NCI-H1694 treated with DMSO at 0.1 percent for 48 hours (cell line): ENCODE measurements around the gene MLYCD.
A peak's percentile ranks its signal among the peaks of the same experiment; 100 is the strongest.

Experiments used
- DNase-seq: peaks from one replicate; lab custom pipeline; 2025; lab: John Stamatoyannopoulos, UW

MLYCD gene

DNA sequence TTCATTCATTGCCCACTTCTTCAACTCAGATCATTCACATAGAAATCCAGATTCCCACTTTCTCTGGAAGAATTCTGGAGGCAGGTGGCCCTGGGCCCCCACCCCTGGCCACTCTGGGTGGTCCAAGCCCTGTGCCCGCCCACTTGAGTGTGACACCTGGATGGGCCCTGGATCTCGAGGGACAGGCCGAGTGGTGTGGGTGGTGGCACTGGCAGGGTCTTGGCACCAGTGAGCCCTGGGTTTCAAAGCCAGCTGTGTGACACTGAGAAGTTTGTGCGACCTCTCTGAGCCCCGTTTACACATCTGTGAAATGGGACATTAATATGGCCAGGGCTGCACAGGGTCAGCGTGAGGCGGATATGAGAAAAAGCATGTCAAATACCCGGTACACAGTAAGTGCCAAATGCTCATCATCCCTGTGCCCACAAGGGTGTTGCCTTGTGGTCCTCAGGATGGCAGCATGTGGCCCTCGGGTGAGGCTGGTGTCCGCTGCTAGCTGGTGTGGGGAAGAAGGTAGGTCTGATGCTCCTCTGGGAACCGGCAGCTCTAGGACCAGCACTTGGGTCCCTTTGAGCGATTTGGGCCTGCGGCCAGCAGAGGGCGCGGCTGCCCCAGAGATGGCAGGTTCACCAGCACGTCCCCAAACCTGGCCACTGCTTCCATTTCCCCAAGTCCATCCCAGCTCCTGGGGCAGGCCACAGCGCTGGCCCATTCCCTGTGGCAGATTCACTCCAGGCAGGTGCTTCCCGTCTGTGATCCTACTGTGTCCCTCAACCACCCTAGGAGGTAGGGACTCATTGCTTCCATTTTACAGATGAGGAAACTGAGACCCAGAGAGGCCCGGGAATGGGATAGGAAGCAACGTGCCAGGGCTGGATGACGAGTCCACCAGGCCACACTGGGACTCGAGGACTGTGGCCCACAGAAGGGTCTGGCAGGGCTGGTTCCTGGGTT lies 57.7 kb downstream of the MLYCD start:
- peak; percentile 58 for DNase-seq

DNA sequence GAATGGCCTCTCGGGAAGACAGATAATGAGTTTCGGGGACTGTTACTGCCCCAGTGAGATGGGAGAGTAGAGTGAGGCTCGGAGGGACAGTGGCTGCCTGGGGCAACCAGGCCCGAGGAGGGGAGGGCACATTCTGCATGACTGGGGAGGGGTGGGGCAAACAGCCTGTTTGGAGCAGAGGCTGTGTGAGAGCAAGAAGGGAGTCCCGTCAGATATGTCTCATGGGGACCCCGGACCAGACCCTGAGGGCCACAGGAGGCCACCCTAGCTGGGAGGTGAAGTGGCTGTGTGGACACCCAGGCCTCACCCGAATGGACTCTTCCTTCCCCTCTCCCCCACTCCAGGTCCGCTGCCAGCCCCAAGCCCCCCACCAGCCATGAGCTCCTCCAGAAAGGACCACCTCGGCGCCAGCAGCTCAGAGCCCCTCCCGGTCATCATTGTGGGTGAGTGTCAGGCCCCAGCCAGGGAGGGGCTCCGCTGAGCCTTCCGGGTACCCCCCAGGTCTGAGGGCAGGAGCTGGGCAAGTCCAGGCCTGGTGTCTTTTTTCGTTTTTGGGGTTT lies 58.5 kb downstream of the MLYCD start:
- no peak for DNase-seq

DNA sequence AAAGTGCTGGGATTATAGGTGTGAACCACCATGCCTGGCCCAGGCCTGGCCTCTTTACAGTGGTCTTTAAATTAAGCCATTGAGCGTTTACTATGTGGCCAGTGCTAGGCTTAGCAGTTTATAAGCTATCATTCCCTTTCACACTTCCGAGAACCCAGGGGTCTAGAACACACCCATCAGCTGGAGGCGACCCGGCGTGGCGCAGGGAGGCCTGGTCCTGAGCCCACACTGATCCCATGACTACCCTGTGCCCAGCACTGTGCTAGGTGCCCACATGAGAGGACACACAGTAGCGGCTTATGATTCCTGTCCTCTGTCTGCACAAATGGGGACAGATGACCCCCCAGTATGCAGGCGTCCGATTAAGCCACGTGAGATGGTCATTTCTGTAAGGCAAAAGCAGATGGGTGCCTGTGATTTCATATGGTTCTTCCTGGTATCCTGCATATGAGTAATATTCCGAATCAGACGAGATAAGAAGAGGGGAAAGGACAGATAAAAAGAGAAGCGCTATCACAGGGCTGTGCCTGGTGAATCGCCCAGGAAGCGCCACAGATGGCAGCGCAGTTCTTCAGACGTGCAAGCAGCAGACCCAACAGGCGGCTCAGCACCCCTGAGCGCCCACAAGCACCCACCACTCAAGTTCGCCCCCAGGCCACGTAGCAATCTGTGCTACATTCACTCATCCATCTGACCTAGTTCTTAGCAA lies 59.4 kb downstream of the MLYCD start:
- no peak for DNase-seq

DNA sequence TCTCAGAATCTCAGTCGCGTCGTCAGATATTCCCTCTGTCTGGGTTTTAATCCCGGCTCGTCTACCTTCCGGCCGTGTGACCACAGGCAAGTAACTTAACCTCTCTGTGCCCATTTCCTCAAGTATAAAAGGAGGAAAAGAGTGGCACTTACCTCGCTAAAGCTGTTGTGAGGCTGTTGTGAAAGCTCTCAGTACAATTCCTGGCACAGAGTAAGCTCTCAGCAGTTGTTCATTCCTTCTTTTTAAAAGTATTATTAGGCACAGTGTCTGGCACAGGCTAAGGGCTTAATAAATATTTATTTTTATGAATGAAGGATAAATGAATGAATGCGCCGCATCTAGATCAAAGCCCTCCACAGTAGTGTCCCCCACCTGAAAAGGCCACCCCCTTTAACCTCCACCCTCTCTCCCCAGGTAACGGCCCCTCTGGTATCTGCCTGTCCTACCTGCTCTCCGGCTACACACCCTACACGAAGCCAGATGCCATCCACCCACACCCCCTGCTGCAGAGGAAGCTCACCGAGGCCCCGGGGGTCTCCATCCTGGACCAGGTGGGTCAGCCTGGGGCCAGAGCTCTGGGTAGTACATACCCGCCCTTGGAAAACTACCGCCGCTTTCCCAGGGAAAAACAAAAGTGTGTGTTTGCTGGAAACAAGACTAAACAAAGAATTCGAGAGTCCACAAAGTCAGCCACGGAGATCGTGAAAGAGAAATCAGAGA lies 60.1 kb downstream of the MLYCD start:
- DNase-seq, result no peak

DNA sequence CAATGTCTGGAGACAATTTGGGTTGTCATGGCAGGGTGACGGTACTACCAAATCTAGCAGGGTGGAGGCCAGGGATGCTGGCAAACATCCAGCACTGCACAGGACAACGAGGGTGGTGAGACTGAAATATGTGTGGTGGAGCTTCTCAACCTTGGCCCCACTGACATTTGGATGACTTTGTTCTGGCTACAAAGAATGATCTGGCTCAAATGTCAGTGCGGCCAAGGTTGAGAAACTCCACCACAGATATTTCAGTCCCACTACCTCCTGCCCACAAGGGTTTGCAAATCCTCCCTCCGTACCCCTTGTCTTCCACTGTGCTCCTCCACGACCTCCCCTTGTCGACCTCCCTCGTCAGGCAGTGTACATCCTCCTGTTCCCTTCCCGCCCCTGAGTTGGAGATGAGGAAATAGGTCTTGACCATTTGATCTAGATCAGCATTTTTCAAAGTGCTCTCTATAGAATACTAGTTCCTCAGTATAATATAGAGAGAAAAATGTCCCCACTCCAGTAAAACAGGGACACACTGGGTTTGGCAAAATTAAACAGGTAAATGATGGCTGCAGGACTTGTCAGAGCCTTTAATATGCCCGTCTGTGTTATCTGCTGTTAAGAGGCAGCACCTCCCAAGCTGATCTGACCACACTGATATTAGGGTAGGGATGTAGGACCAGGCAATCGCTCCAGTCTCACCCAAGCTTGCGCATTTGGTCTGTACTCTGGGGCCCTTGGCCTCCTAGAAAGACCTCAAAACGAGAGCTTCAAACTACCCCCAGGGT lies 60.9 kb downstream of the MLYCD start:
- DNase-seq, result no peak

DNA sequence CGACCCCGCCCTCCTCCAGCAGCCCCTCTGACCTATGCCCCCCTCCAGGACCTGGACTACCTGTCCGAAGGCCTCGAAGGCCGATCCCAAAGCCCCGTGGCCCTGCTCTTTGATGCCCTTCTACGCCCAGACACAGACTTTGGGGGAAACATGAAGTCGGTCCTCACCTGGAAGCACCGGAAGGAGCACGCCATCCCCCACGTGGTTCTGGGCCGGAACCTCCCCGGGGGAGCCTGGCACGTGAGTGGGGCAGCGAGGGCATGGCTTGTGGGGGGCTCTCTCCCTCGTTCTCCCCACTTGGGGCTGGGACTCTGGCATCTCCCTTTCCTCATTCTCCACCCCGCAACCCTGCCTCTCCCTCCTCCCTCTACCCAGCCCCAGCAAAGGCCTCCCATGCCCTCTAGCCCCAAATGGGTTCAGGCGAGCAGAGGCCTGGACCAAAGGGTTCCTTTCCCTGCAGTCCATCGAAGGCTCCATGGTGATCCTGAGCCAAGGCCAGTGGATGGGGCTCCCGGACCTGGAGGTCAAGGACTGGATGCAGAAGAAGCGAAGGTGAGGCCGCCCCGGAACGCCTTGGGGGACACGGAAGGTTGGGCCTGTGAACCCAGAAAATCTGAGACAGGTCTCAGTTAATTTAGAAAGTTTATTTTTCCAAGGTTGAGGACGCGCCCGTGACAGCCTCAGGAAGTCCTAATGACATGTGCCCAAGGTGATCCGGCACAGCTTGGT lies 61.8 kb downstream of the MLYCD start:
- no peak for DNase-seq

DNA sequence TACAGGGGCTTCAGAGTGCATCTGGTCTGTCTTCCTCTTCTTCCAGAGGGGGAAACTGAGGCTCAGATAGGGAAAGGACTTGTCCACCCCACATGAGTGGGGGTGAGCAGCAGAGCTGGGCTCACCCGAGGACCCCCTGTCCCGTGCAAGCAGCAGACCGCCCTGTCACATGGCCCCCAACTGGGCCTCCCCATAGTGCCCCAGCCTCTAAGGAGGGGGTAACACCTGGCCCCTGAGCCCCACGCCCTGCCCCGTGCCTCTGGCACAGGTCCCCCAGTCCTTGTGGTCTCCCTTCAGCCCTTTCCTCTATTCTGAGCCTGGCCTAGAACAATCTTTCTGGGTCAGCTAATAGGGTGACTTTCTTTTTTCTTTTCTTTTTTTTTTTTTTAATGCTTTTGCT lies 62.7 kb downstream of the MLYCD start:
- no peak for DNase-seq

DNA sequence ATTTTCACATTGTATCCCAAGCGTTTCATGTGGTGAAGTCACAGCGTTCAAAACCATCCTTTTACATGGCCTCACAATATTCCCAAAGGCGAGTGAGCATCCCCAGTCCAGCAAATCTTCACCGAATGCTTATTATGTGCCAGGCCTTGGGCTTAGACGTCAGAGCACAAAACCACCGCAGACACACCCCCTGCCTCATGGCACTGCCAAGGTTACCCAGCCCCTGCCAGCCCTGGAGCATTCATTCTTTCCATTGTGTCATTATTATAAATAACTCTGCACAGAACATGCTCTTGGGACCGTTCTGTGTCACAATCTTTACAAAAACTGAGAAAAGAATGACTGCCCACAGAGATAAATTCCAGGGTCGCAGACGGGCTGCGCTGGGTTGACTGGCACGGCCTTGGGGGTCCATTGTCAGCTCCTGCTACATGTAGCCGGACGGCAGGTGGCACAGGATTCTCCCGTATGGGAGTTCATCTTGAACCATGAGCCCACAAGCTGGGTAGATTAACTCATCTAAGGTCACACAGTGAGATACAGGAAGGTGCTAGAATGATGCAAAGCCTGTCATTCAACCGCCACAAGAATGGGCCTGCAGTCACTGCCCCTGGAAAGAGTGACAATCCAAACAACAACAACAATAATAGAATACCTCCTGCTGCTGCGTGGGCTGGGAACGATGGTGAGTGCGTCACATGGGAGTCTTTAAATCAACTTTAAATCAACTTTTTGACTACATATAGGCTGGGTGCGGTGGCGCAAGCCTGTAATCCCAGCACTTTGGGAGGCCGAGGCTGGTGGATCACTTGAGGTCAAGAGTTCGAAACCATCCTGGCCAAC lies 64.6 kb downstream of the MLYCD start:
- DNase-seq, result no peak

DNA sequence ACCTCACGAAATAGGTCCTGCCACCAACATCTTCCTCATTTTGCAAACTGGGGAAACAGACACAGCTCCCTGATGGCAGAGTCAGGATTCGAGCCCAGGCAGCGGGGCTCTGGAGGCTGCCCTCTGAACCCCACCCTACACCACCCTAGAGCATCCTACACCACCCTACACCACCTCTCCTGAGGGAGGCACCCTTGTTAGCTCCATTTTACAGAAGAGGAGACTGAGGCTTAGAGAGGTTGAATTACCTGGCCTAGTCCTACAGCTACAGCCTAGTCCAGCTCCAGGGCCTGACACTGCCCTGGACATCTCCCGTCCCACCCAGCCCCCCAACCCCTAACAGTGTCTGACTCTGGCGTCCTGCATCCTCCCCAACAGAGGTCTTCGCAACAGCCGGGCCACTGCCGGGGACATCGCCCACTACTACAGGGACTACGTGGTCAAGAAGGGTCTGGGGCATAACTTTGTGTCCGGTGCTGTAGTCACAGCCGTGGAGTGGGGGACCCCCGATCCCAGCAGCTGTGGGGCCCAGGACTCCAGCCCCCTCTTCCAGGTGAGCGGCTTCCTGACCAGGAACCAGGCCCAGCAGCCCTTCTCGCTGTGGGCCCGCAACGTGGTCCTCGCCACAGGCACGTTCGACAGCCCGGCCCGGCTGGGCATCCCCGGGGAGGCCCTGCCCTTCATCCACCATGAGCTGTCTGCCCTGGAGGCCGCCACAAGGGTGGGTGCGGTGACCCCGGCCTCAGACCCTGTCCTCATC lies 65.9 kb downstream of the MLYCD start:
- no peak for DNase-seq

DNA sequence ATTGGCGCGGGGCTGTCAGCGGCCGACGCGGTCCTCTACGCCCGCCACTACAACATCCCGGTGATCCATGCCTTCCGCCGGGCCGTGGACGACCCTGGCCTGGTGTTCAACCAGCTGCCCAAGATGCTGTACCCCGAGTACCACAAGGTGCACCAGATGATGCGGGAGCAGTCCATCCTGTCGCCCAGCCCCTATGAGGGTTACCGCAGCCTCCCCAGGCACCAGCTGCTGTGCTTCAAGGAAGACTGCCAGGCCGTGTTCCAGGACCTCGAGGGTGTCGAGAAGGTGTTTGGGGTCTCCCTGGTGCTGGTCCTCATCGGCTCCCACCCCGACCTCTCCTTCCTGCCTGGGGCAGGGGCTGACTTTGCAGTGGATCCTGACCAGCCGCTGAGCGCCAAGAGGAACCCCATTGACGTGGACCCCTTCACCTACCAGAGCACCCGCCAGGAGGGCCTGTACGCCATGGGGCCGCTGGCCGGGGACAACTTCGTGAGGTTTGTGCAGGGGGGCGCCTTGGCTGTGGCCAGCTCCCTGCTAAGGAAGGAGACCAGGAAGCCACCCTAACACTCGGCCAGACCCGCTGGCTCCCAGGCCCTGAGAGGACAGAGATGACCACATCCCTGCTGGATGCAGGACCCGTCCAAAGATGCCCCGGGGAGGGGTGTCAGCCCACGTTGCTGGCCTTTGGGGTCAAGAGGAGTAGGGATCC lies 66.7 kb downstream of the MLYCD start:
- DNase-seq, result no peak

DNA sequence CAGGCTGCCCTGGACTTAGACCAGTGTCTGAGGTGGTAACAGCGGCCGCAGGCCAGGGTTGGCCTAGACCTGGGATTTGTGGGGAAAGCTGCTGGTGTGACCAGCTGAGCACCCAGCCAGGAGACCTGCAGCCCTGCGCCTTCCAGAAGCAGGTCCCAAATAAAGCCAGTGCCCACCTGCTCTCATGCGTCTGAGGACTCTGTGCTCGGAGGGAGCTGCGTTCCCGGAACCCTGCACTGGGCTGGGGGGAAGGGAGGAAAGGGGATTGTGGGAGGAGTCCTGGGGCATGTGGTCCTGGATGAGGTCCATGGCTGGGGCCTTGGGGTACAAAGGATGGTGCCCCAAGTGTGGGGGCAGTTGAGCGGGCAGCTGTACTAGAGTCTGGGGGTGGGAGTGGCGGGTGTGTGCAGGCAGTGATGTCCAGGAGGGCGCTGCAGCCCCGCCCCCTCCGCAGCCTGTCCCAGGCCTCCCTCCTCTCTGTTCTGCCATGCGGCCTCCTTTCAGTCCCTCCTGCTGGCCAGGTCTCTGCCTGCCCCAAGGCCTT lies 67.3 kb downstream of the MLYCD start:
- no peak for DNase-seq

DNA sequence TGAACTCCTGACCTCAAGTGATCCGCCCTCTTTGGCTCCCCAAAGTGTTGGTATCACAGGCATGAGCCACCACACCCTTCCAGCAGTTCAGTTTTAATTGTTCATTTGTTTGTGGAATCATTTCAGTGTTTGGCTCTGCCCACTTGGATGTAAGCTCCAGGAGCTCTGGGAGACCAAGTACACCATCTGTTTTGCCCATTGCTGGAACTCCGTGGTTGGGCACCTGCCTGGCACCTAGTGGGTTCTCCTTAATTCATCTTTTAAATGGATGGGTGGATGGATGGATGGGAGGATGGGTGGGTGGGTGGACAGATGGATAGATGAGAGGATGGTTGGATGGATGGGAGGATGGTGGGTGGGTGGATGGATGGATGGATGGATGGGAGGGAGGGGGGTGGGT lies 68.2 kb downstream of the MLYCD start:
- DNase-seq, result peak; percentile 20

DNA sequence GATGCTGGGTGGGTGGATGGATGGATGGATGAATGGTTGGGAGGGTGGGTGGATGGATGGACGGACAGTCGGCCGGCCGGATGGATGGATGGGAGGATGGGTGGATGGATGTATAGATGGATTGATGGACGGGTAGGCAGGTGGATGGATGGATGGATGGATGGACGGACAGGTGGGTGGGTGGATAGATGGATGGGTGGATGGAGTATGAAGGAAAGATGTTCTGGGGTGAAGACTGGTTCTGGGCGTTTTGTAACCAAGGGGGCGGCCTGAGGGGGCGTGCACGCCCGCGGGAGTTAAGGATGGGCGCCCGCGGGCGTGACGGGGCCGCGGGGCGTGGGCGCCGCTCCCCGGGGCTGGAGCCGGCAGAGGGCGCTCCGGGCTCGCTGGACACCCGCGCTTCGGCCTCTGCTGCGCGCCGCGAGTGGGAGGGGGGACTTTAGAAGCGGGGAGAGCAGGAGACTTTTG lies 69.0 kb downstream of the MLYCD start, which contains the start of gene NECAB2:
Gene NECAB2 (plus strand): TSS at position 407 of the 468 bp plus-strand sequence. CDS start 405 bp downstream, outside the sequence.
- DNase-seq, result no peak

DNA sequence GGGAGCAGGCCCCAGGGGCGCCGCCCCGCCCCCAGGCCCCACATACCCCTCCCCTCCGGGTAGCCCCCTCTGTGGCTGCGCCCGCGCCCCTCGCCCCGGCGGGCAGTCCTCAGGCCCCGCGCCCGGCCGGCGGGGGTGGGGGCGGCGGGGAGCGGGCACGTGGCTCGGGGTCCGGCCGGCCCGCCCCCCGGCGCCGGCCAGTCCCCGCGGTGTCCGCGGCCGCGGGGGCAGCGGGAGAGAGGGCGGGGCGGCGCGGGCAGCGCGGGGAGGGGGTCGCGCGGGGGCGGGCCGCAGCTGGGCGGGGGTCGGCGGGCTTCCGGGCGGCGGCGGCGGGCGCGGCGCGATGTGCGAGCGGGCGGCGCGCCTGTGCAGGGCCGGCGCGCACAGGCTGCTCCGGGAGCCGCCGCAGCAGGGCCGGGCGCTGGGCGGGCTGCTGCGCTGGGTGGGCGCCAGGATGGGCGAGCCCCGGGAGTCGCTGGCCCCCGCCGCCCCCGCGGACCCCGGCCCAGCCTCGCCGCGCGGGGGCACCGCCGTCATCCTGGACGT lies 69.5 kb downstream of the MLYCD start:
- DNase-seq, result no peak

DNA sequence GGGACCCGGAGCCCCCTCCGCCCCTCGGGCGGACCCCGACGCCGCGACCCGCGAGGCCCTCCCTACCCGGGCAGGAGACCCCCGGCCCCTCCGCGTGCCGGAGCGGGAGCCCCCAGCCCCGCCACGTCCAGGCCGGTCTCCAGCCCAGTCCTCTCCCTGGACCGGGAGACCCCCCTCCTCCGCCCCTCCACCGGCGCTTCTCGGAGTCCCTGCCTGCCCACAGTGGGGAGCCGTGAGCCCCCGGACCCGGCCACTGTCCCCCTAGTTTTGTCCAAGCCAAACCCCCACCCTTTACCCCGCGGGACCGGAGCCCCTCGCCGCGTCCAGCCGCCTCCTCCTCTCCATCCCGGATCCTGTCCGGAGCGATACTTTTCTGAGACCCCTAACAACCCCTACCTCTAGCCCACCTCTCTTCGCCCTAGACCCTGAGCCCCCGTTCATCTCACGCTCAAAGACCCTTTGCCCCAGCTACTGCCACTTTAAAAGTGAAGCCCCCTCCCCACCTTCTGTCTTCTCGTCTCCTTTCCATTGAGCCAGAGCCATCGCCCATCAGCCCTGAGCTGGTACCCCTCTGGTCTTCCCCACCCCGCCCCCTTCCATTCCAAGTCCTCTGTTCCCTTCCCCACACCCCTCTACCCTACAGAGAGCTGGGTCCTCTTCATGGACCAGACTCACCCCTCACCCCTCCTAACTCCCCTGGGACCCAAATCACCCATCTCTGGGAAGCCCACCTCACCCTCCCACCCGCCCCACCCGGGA lies 70.2 kb downstream of the MLYCD start:
- DNase-seq, result no peak

DNA sequence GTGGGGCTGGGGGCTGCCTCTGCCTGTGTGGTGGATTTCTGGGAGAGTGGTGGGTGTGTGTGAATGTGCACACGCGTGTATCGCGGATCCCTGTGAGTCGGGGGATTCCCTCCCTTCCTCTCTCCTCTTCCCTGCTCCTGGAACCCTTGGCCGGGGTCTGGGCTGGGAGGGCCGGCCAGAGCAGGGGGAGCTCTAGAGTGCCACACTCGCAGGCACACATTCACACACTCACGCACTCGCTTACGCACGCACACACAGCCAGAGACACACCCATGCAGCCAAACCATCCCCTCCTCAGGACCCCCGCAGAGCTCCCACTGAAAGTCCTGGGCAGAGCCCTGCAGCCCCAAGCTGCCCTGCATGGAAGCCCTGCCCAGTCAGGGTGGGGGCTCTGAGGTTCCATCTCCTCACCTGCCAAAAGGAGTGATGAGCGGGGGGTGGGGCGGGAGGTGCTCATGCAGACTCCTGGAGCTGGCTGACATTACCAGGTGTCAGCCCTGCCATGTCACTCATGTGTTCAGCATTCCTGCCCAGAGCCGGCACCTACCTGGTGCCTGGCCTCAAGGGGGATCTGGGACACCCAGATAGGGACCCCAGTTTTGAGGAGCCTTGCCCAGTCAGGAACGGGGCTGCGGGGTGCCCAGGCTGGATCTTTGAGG lies 71.0 kb downstream of the MLYCD start:
- DNase-seq, result no peak
